ENCODE data around the gene TICAM1. TPM values are rescaled to one million over a fixed set of nuclear protein-coding genes. Genes with fewer than 3 reads are reported as not detected.
A peak's percentile ranks its signal among the peaks of the same experiment; 100 is the strongest.

Gene TICAM1
- total and polyA plus RNA-seq, 2 of the 13 experiments (the other 11 are each of a cell fraction or from before 2014, with no cell fraction given) = 0.33 to 0.95 TPM

- 41% methylated on average over 17 of the region's 30 CpGs for whole genome bisulfite sequencing (ENCODE audit: low lambda C conversion rate)
- CTCF ChIA-PET (ENCODE audit: low intra/inter-chr PET ratio, low total read pairs) = no interaction called here
- intact Hi-C loops (cut with micrococcal nuclease; ENCODE audit: unreplicated experiment) = no loop called here
Measured at GRCh38 chr19:4877753-4878490, 46.4 kb upstream of the TICAM1 start.

More at GRCh38 chr19:4877753-4878490, 46.4 kb upstream of the TICAM1 start:
- no peaks in the 10 kb centered on the region for H3K79me2 ChIP-seq (ENCODE audit: insufficient read depth, low read length)
- ATAC-seq = peak; percentile 38
- no peaks in the 10 kb centered on the region for H3K36me3 ChIP-seq (replicated peaks in 1 of 2; ENCODE audit: control insufficient read depth in 1 of 2, insufficient read depth in 2 of 2, low read length in 2 of 2)
- TF ChIP-seq ZNF710 (CRISPR knock-in tag; IDR thresholded peaks at IDR 0.05; ENCODE audit: borderline replicate concordance) (no peak), ZNF281 (CRISPR knock-in tag; IDR thresholded peaks at IDR 0.05; ENCODE audit: borderline replicate concordance) (peak; percentile 17; the same call in 1 of the 2 replicates), MZF1 (CRISPR knock-in tag; IDR thresholded peaks at IDR 0.05; ENCODE audit: borderline replicate concordance) (no peak), KLF16 (CRISPR knock-in tag; IDR thresholded peaks at IDR 0.05) (no peak), MED1 (CRISPR knock-in tag; IDR thresholded peaks at IDR 0.05) (no peak), ZBTB33 (CRISPR knock-in tag; IDR thresholded peaks at IDR 0.05) (peak; percentile 92), TFDP1 (CRISPR knock-in tag; IDR thresholded peaks at IDR 0.05; ENCODE audit: borderline replicate concordance) (no peak), ZNF501 (CRISPR knock-in tag; IDR thresholded peaks at IDR 0.05) (no peak), HNRNPL (IDR thresholded peaks at IDR 0.05; ENCODE audit: low read depth, low read length) (peak; percentile 78; the same call in 1 of the 2 replicates)
- H3K27ac ChIP-seq (ENCODE audit: extremely low read length, insufficient read depth, low read length) = no peak overlapping the region
- H3K9me3 ChIP-seq (ENCODE audit: low read length) = no peaks in the 10 kb centered on the region
- H2AFZ ChIP-seq (ENCODE audit: low read length) = no peak overlapping the region
- H3K4me3 ChIP-seq (replicated peaks in 1 of 3; ENCODE audit: insufficient read depth in 1 of 3, low read depth in 2 of 3, low read length in 3 of 3) = no peak overlapping the region; a peak in 1 of 6 replicates
- in situ Hi-C loops (cut with HindIII; ENCODE audit: extremely low pct_ligation_motif_present, low pct_unique_long_range_greater_than_20kb) = loop anchor here (10.0 kb wide), 1 partner anchor 157 kb away; no protein-coding TSS in a partner anchor
- FAIRE-seq = no peak
- H3K9ac ChIP-seq (ENCODE audit: insufficient read depth, low read depth, low read length) = no peak overlapping the region
- no peak overlapping the region for H3K4me2 ChIP-seq (ENCODE audit: low read depth, low read length)
- no TSS peak for BruUV-seq (replicated peaks)
- H3K27me3 ChIP-seq (ENCODE audit: control insufficient read depth in 1 of 2, insufficient read depth in 2 of 2, low read length in 2 of 2) = peaks cover 0 to 4% of the 10 kb centered on the region in 2 experiments; a peak in 1 of 5 replicates
- POLR2A ChIA-PET = no interaction called here
- no peak for DNase-seq (ENCODE audit: low spot score)
- no peaks in the 10 kb centered on the region for H4K20me1 ChIP-seq (ENCODE audit: insufficient read depth, low read length)
- peaks cover 22% of the 10 kb centered on the region; the same call in 1 of the 2 replicates for H3K4me1 ChIP-seq (ENCODE audit: insufficient read depth, low read length)

Data from HepG2 (cell line).